ENCODE data around the gene LRBA.

DNA sequence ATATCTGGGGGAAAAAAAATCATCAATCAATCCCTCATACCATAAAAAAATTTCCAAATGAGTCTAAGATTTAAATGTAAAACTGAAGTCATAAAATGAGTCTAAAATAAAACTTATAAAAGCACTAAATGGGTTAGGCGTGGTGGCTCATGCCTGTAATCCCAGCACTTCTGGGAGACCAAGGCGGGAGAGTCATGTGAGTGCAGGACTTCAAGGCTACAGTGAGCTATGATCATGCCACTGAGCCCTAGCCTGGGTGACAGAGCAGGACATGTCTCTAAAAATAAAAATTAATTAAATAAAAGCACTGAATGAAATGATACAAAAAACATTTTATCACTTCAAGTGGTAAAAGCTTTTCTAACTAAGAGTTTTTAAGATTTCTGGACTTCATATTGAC, 83.3 kb downstream of the LRBA start:
- TF ChIP-seq, protein P1, sequence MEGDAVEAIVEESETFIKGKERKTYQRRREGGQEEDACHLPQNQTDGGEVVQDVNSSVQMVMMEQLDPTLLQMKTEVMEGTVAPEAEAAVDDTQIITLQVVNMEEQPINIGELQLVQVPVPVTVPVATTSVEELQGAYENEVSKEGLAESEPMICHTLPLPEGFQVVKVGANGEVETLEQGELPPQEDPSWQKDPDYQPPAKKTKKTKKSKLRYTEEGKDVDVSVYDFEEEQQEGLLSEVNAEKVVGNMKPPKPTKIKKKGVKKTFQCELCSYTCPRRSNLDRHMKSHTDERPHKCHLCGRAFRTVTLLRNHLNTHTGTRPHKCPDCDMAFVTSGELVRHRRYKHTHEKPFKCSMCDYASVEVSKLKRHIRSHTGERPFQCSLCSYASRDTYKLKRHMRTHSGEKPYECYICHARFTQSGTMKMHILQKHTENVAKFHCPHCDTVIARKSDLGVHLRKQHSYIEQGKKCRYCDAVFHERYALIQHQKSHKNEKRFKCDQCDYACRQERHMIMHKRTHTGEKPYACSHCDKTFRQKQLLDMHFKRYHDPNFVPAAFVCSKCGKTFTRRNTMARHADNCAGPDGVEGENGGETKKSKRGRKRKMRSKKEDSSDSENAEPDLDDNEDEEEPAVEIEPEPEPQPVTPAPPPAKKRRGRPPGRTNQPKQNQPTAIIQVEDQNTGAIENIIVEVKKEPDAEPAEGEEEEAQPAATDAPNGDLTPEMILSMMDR (IDR thresholded peaks at IDR 0.05 in 4 of 5, conservative IDR thresholded peaks at IDR 0.05 in 1 of 5) = no peak
- no peak for TF ChIP-seq POLR2A (IDR thresholded peaks at IDR 0.05)

Measured in gastrocnemius medialis (tissue), 4 donors.